Measurements from ENCODE around the gene B3GLCT.

B3GLCT gene

GRCh38 chr13:31198519-31198918 is 1.3 kb upstream of the B3GLCT start:
- no peaks in the 10 kb centered on the region for H4K20me1 ChIP-seq (ENCODE audit: insufficient read depth, low read length)
- H3K27ac ChIP-seq (ENCODE audit: low read length), result no peak overlapping the region
- H3K4me3 ChIP-seq (ENCODE audit: low read length), result no peak overlapping the region
- H3K4me2 ChIP-seq (ENCODE audit: low read depth, low read length), result no peak overlapping the region
- no peaks in the 10 kb centered on the region for H3K36me3 ChIP-seq (replicated peaks; ENCODE audit: insufficient read depth, low read length)
- no peaks in the 10 kb centered on the region for H3K9me2 ChIP-seq (replicated peaks; ENCODE audit: insufficient read depth, low read length)
- no peak overlapping the region for H2AFZ ChIP-seq (ENCODE audit: low read length)
- no peaks in the 10 kb centered on the region for H3F3A ChIP-seq (ENCODE audit: insufficient read depth, low read length)
- H3K9me3 ChIP-seq (replicated peaks; ENCODE audit: insufficient read depth, low read length), result no peaks in the 10 kb centered on the region
- H3K4me1 ChIP-seq (ENCODE audit: low read length), result no peaks in the 10 kb centered on the region
- no peak overlapping the region for H3K9ac ChIP-seq (ENCODE audit: low read length)
- TF ChIP-seq EZH2phosphoT487 (IDR thresholded peaks at IDR 0.05; ENCODE audit: low read length) (no peak), CTCF (IDR thresholded peaks at IDR 0.05; ENCODE audit: low read length) (no peak), EZH2 (optimal IDR thresholded peaks at IDR 0.05; ENCODE audit: low read depth, low read length) (no peak)
- no peak for DNase-seq
- no peaks in the 10 kb centered on the region for H3K27me3 ChIP-seq (replicated peaks; ENCODE audit: insufficient read depth, low read length)
- no peaks in the 10 kb centered on the region for H3K79me2 ChIP-seq (ENCODE audit: low read length)

- Histone ChIP-seq H3K4me2 (ENCODE audit: low read depth, low read length) (peak overlapping the region; percentile 49; the same call in 1 of the 2 replicates), H3K9me3 (replicated peaks; ENCODE audit: insufficient read depth, low read length) (no peaks in the 10 kb centered on the region), H2AFZ (ENCODE audit: low read length) (0 out of 2 replicates have a peak overlapping the region, but pooled peaks have one; percentile 45), H3K4me3 (ENCODE audit: low read length) (peak overlapping the region; percentile 48), H3K4me1 (ENCODE audit: low read length) (no peaks in the 10 kb centered on the region), H4K20me1 (ENCODE audit: insufficient read depth, low read length) (no peaks in the 10 kb centered on the region), H3K27me3 (replicated peaks; ENCODE audit: insufficient read depth, low read length) (no peaks in the 10 kb centered on the region), H3K27ac (ENCODE audit: low read length) (no peak overlapping the region), H3K36me3 (replicated peaks; ENCODE audit: insufficient read depth, low read length) (no peaks in the 10 kb centered on the region), H3F3A (ENCODE audit: insufficient read depth, low read length) (no peaks in the 10 kb centered on the region), H3K9me2 (replicated peaks; ENCODE audit: insufficient read depth, low read length) (no peaks in the 10 kb centered on the region), H3K9ac (ENCODE audit: low read length) (no peak overlapping the region), H3K79me2 (ENCODE audit: low read length) (no peaks in the 10 kb centered on the region)
- TF ChIP-seq EZH2 (optimal IDR thresholded peaks at IDR 0.05; ENCODE audit: low read depth, low read length), result no peak
- no peak for TF ChIP-seq EZH2phosphoT487 (IDR thresholded peaks at IDR 0.05; ENCODE audit: low read length)
- no peak for TF ChIP-seq CTCF (IDR thresholded peaks at IDR 0.05; ENCODE audit: low read length)
- no peak for DNase-seq
These were observed 287 bp upstream of the B3GLCT start for GRCh38 chr13:31199527-31199848.

- Histone ChIP-seq H3K4me3 (ENCODE audit: low read length) (peak overlapping the region; percentile 57), H3F3A (ENCODE audit: insufficient read depth, low read length) (no peaks in the 10 kb centered on the region), H3K4me1 (ENCODE audit: low read length) (no peaks in the 10 kb centered on the region), H3K4me2 (ENCODE audit: low read depth, low read length) (peak overlapping the region; percentile 84; the same call in 1 of the 2 replicates), H4K20me1 (ENCODE audit: insufficient read depth, low read length) (no peaks in the 10 kb centered on the region), H3K27me3 (replicated peaks; ENCODE audit: insufficient read depth, low read length) (no peaks in the 10 kb centered on the region), H3K9ac (ENCODE audit: low read length) (peak overlapping the region; percentile 65), H3K27ac (ENCODE audit: low read length) (peak overlapping the region; percentile 57; the same call in 1 of the 2 replicates), H3K36me3 (replicated peaks; ENCODE audit: insufficient read depth, low read length) (no peaks in the 10 kb centered on the region), H3K9me2 (replicated peaks; ENCODE audit: insufficient read depth, low read length) (no peaks in the 10 kb centered on the region), H2AFZ (ENCODE audit: low read length) (peak overlapping the region; percentile 65; the same call in 1 of the 2 replicates), H3K9me3 (replicated peaks; ENCODE audit: insufficient read depth, low read length) (no peaks in the 10 kb centered on the region), H3K79me2 (ENCODE audit: low read length) (no peaks in the 10 kb centered on the region)
- TF ChIP-seq EZH2 (optimal IDR thresholded peaks at IDR 0.05; ENCODE audit: low read depth, low read length), result no peak
- no peak for TF ChIP-seq EZH2phosphoT487 (IDR thresholded peaks at IDR 0.05; ENCODE audit: low read length)
- no peak for TF ChIP-seq CTCF (IDR thresholded peaks at IDR 0.05; ENCODE audit: low read length)
- peak; percentile 18 for DNase-seq
These were observed 829 bp downstream of the B3GLCT start for GRCh38 chr13:31200637-31200971.
